DND-41 (cell line): ENCODE measurements around the gene TAS2R42.

Experiments used
- ATAC-seq: fragments of 200-7000 bp; cut with Tn5 transposase; 3 replicates; pipeline ENCODE4 v1.9.1; 2021; ENCODE audit warnings: low read depth; ENCODE audit not compliant: insufficient read depth
- DNase-seq: peaks from one replicate; pipeline ENCODE4 v3.0.0-alpha.2; 2020
- H2AFZ ChIP-seq: 2 replicates; pipeline ENCODE4 v1.6.0; 2012; ENCODE audit warnings: low read depth, low read length
- H3K27ac ChIP-seq: 2 replicates; pipeline ENCODE4 v1.5.1; 2012; ENCODE audit warnings: low read length, inconsistent platforms
- H3K27me3 ChIP-seq: fragments of 200-600 bp; sonication (generic); 2 replicates; pipeline ENCODE4 v1.6.0; 2012; ENCODE audit warnings: low read length, mild to moderate bottlenecking, inconsistent platforms; ENCODE audit not compliant: insufficient read depth, poor library complexity
- H3K36me3 ChIP-seq: 2 replicates; pipeline ENCODE4 v1.5.1; 2012; ENCODE audit warnings: low read length, inconsistent platforms; ENCODE audit not compliant: insufficient read depth
- H3K4me1 ChIP-seq: 2 replicates; pipeline ENCODE4 v1.5.1; 2012; ENCODE audit warnings: mild to moderate bottlenecking, low read length; ENCODE audit not compliant: insufficient read depth
- H3K4me2 ChIP-seq: 2 replicates; pipeline ENCODE4 v1.6.0; 2012; ENCODE audit warnings: mild to moderate bottlenecking, moderate library complexity, low read length, inconsistent platforms; ENCODE audit not compliant: insufficient read depth
- H3K4me3 ChIP-seq, 2 experiments: fragments of 200-600 bp in 1 of 2; shearing (Covaris generic) in 1 of 2; 2 replicates each; pipeline ENCODE4 v1.5.1; 2012 to 2016; ENCODE audit warnings: inconsistent platforms in 2 of 2, low read length in 2 of 2, mild to moderate bottlenecking in 2 of 2, low read depth in 1 of 2, moderate library complexity in 1 of 2
- H3K79me2 ChIP-seq: 2 replicates; pipeline ENCODE4 v1.6.0; 2012; ENCODE audit warnings: low read length, inconsistent platforms; ENCODE audit not compliant: insufficient read depth
- H3K9ac ChIP-seq: 2 replicates; pipeline ENCODE4 v1.6.0; 2012; ENCODE audit warnings: low read depth, mild to moderate bottlenecking, inconsistent platforms, low read length, moderate library complexity
- H3K9me3 ChIP-seq: 2 replicates; pipeline ENCODE4 v1.5.1; 2012; ENCODE audit warnings: low read length, moderate library complexity, mild to moderate bottlenecking, inconsistent platforms; ENCODE audit not compliant: insufficient read depth, severe bottlenecking
- H4K20me1 ChIP-seq: 2 replicates; pipeline ENCODE4 v1.6.0; 2012; ENCODE audit warnings: low read length; ENCODE audit not compliant: insufficient read depth
- CTCF ChIP-seq: IDR thresholded peaks from 2 replicates; pipeline ENCODE4 v1.5.1; 2012; ENCODE audit warnings: borderline replicate concordance, low read length, moderate library complexity, mild to moderate bottlenecking; ENCODE audit not compliant: poor library complexity, severe bottlenecking; ENCODE audit errors: extremely low read depth
- EZH2 ChIP-seq: IDR thresholded peaks from 3 replicates; pipeline ENCODE4 v1.6.1; 2012; ENCODE audit warnings: borderline replicate concordance, low read depth, mild to moderate bottlenecking, moderate library complexity, low read length, inconsistent platforms; ENCODE audit not compliant: severe bottlenecking

TAS2R42 gene

DNA sequence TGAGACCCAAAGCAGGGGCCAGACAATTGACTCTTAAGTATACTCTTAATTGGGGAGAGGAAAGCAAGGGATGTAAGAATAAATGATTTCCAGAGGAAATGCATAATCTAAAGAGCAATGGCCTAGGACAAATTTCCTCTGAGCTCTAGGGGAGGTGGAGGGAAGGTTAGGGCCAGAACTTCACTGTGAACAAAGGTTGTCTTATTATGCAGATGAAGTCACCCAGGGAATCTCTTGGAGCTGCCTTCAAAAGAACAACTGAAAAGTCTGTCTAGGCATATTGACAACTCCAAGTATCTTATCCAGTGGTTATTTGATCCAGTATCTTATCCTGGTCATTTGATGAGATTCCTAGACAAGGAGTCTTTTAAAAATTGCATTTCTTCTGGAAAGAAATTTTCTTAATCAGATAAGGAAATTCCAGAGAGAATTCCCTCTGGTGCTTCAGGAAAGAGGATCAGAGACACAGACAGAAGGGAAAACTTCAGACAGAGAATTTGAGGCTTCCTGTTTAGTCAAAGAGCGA is 32.3 kb downstream of the TAS2R42 start:
- no peak for ATAC-seq
- Histone ChIP-seq H3K4me3 (no peak overlapping the region), H3K79me2 (peaks cover 80% of the 10 kb centered on the region), H3K27me3 (no peaks in the 10 kb centered on the region), H3K36me3 (peaks cover 33% of the 10 kb centered on the region; the same call in 1 of the 2 replicates), H3K4me2 (no peak overlapping the region), H3K4me1 (no peaks in the 10 kb centered on the region), H3K9ac (no peak overlapping the region), H3K9me3 (peaks cover 42% of the 10 kb centered on the region), H2AFZ (no peak overlapping the region), H3K27ac (no peak overlapping the region), H4K20me1 (peaks cover 6% of the 10 kb centered on the region; the same call in 1 of the 2 replicates)
- no peak for DNase-seq
- TF ChIP-seq CTCF (no peak), EZH2 (no peak)

GRCh38 chr12:11152725-11153124 is 34.0 kb downstream of the TAS2R42 start:
- Histone ChIP-seq H3K27me3 (no peaks in the 10 kb centered on the region), H3K9ac (no peak overlapping the region), H4K20me1 (no peaks in the 10 kb centered on the region; the same call in 1 of the 2 replicates), H3K36me3 (peaks cover 25% of the 10 kb centered on the region; the same call in 1 of the 2 replicates), H3K4me1 (no peaks in the 10 kb centered on the region), H3K27ac (no peak overlapping the region), H3K4me2 (no peak overlapping the region), H3K4me3 (no peak overlapping the region), H3K79me2 (peaks cover 63% of the 10 kb centered on the region), H3K9me3 (peaks cover 38% of the 10 kb centered on the region), H2AFZ (no peak overlapping the region)
- ATAC-seq (no peak), DNase-seq (no peak)
- TF ChIP-seq CTCF: no peak
- TF ChIP-seq EZH2: no peak

- no peak for TF ChIP-seq CTCF
- H3K4me1 ChIP-seq: no peaks in the 10 kb centered on the region
- no peak overlapping the region for H2AFZ ChIP-seq
- peaks cover 27% of the 10 kb centered on the region for H3K9me3 ChIP-seq
- H4K20me1 ChIP-seq: no peaks in the 10 kb centered on the region; the same call in 1 of the 2 replicates
- no peak overlapping the region for H3K4me2 ChIP-seq
- ATAC-seq (no peak), DNase-seq (no peak)
- H3K27me3 ChIP-seq: no peaks in the 10 kb centered on the region
- peaks cover 22% of the 10 kb centered on the region; the same call in 1 of the 2 replicates for H3K36me3 ChIP-seq
- peaks cover 62% of the 10 kb centered on the region for H3K79me2 ChIP-seq
- no peak overlapping the region for H3K9ac ChIP-seq
- H3K4me3 ChIP-seq: no peak overlapping the region
- no peak overlapping the region for H3K27ac ChIP-seq
These were observed 35.9 kb downstream of the TAS2R42 start for GRCh38 chr12:11150832-11151231.

DNA sequence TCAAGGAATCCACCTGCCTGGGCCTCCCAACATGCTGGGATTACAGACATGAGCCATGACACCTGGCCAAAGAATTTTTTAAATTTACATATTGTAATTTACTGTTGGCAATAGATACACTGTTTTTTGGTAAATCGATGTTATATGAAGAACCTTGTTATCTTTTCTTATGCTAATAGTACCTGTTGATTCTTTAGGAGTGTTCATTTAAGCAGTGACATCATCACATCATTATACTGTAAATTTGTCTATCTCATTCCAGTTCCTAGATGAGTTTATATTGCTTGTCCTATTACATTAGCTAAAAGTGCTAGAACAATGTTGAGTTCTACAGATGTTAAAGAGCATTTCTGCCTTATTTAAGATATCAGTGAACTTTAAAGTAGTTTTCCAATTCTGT is 39.3 kb downstream of the TAS2R42 start:
- DNase-seq: no peak
- H3K4me2 ChIP-seq: no peak overlapping the region
- peaks cover 12% of the 10 kb centered on the region; the same call in 1 of the 2 replicates for H3K36me3 ChIP-seq
- no peak overlapping the region for H2AFZ ChIP-seq
- H3K27me3 ChIP-seq: no peaks in the 10 kb centered on the region
- H3K4me1 ChIP-seq: no peaks in the 10 kb centered on the region
- no peak for ATAC-seq
- H4K20me1 ChIP-seq: peaks cover 6% of the 10 kb centered on the region; the same call in 1 of the 2 replicates
- H3K79me2 ChIP-seq: peaks cover 62% of the 10 kb centered on the region
- H3K27ac ChIP-seq: no peak overlapping the region
- H3K9ac ChIP-seq: no peak overlapping the region
- H3K9me3 ChIP-seq: peaks cover 6% of the 10 kb centered on the region
- TF ChIP-seq EZH2: no peak
- TF ChIP-seq CTCF: no peak
- H3K4me3 ChIP-seq: no peak overlapping the region
